Measurements from ENCODE around the gene BHLHA15. TPM values are rescaled to one million over a fixed set of nuclear protein-coding genes. Genes with fewer than 3 reads are reported as not detected.

The BHLHA15 gene
- total and polyA plus RNA-seq, 9 of the 15 experiments (the other 6 are each of a cell fraction or from before 2014, with no cell fraction given), result 0.22 to 2.0 (median 1.1) TPM; not detected in 4

DNA sequence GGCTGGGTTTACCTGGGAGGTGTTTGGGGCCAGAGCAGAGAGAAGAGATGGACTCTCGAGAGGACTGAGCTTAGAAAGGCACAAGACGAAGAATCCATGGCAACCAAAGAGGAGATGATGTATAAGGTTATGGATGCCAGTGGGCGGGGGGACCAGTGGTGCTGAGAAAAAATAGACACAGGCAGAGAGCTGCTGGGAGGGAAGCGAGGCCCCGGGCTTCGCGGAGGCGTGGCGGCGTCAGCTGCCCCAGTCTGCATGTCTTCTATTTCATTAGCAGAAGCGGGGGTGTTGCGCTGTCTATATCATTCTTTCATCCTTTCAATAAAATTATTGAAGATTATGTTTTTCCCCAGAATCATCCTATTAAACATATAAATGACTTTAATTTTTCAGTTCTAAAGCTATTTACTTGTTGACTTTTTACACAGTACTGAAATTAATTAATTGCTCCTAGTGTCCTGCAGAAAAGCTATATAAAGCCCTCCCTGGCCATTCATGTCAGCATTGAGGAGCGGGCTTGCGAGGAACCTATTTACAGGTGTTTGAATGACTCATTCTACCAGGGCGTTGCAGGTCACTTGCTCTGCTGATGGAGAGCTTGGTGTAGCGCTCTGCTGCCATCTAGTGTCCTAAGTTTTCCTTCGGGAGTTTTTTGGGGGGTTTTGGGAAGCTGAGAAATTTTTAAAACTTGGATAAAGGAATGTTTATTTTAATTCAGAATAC is 42.9 kb upstream of the BHLHA15 start (continued):
- TF ChIP-seq, protein P1, sequence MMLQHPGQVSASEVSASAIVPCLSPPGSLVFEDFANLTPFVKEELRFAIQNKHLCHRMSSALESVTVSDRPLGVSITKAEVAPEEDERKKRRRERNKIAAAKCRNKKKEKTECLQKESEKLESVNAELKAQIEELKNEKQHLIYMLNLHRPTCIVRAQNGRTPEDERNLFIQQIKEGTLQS (IDR thresholded peaks at IDR 0.05), result peak; percentile 89
- TF ChIP-seq, protein P1 (CRISPR knock-in tag; conservative IDR thresholded peaks at IDR 0.05), result 0 out of 2 replicates have a peak, but pooled peaks have one; percentile 42
- TF ChIP-seq EZH2 (IDR thresholded peaks at IDR 0.05; ENCODE audit: borderline replicate concordance, low read depth, low read length) (no peak), CAMTA2 (CRISPR knock-in tag; conservative IDR thresholded peaks at IDR 0.05) (no peak), SMAD4 (CRISPR knock-in tag; conservative IDR thresholded peaks at IDR 0.05) (no peak), RCOR1 (IDR thresholded peaks at IDR 0.05; ENCODE audit: borderline replicate concordance in 1 of 2, low read depth in 2 of 2, low read length in 2 of 2) (peak in 1 of 2 experiments; percentile 55; a peak in 1 of 4 replicates), PHB (CRISPR knock-in tag; IDR thresholded peaks at IDR 0.05) (no peak), FOXM1 (IDR thresholded peaks at IDR 0.05; ENCODE audit: low read depth) (no peak), FOXM1 (CRISPR knock-in tag; IDR thresholded peaks at IDR 0.05; ENCODE audit: low read depth) (no peak), PHB2 (IDR thresholded peaks at IDR 0.05; ENCODE audit: low read depth) (no peak), CC2D1A (IDR thresholded peaks at IDR 0.05) (0 out of 2 replicates have a peak, but pooled peaks have one; percentile 30), ZNF24 (IDR thresholded peaks at IDR 0.05) (no peak), POLR2AphosphoS5 (IDR thresholded peaks at IDR 0.05; ENCODE audit: control insufficient read depth, insufficient read depth, low read depth, low read length) (0 out of 2 replicates have a peak, but pooled peaks have one; percentile 35), MTF1 (CRISPR knock-in tag; IDR thresholded peaks at IDR 0.05; ENCODE audit: borderline replicate concordance) (no peak), NFE2L1 (tag; IDR thresholded peaks at IDR 0.05; ENCODE audit: borderline replicate concordance, low read depth) (no peak), WHSC1 (IDR thresholded peaks at IDR 0.05; ENCODE audit: low read length) (no peak), SRSF1 (IDR thresholded peaks at IDR 0.05; ENCODE audit: low read depth, low read length) (no peak)
- TF ChIP-seq, protein P2, sequence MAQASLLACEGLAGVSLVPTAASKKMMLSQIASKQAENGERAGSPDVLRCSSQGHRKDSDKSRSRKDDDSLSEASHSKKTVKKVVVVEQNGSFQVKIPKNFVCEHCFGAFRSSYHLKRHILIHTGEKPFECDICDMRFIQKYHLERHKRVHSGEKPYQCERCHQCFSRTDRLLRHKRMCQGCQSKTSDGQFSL (CRISPR knock-in tag; IDR thresholded peaks at IDR 0.05), result no peak
- TF ChIP-seq, protein P2 (tag; IDR thresholded peaks at IDR 0.05), result peak in 1 of 2 experiments; percentile 47; a peak in 1 of 4 replicates
- TF ChIP-seq, protein P3, sequence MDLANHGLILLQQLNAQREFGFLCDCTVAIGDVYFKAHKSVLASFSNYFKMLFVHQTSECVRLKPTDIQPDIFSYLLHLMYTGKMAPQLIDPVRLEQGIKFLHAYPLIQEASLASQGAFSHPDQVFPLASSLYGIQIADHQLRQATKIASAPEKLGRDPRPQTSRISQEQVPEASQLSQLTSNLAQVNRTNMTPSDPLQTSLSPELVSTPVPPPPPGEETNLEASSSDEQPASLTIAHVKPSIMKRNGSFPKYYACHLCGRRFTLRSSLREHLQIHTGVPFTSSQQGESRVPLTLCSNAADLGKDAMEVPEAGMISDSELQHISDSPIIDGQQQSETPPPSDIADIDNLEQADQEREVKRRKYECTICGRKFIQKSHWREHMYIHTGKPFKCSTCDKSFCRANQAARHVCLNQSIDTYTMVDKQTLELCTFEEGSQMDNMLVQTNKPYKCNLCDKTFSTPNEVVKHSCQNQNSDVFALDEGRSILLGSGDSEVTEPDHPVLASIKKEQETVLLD (IDR thresholded peaks at IDR 0.05), result no peak
- TF ChIP-seq, protein P4, sequence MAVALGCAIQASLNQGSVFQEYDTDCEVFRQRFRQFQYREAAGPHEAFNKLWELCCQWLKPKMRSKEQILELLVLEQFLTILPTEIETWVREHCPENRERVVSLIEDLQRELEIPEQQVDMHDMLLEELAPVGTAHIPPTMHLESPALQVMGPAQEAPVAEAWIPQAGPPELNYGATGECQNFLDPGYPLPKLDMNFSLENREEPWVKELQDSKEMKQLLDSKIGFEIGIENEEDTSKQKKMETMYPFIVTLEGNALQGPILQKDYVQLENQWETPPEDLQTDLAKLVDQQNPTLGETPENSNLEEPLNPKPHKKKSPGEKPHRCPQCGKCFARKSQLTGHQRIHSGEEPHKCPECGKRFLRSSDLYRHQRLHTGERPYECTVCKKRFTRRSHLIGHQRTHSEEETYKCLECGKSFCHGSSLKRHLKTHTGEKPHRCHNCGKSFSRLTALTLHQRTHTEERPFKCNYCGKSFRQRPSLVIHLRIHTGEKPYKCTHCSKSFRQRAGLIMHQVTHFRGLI (CRISPR knock-in tag; IDR thresholded peaks at IDR 0.05), result no peak
- TF ChIP-seq, protein P5, sequence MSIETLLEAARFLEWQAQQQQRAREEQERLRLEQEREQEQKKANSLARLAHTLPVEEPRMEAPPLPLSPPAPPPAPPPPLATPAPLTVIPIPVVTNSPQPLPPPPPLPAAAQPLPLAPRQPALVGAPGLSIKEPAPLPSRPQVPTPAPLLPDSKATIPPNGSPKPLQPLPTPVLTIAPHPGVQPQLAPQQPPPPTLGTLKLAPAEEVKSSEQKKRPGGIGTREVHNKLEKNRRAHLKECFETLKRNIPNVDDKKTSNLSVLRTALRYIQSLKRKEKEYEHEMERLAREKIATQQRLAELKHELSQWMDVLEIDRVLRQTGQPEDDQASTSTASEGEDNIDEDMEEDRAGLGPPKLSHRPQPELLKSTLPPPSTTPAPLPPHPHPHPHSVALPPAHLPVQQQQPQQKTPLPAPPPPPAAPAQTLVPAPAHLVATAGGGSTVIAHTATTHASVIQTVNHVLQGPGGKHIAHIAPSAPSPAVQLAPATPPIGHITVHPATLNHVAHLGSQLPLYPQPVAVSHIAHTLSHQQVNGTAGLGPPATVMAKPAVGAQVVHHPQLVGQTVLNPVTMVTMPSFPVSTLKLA (conservative IDR thresholded peaks at IDR 0.05), result no peak

All from K562 (cell line).